ENCODE results near the gene RHOD.

- TF ChIP-seq ZFP30 (CRISPR knock-in tag; IDR thresholded peaks at IDR 0.05) = no peak
- TF ChIP-seq ZFP3 (CRISPR knock-in tag; IDR thresholded peaks at IDR 0.05) = no peak
- TF ChIP-seq TCF4 (CRISPR knock-in tag; IDR thresholded peaks at IDR 0.05; ENCODE audit: borderline replicate concordance) = no peak
- no peak for TF ChIP-seq ZNF70 (CRISPR knock-in tag; IDR thresholded peaks at IDR 0.05)
- no peak for TF ChIP-seq TOX (CRISPR knock-in tag; IDR thresholded peaks at IDR 0.05; ENCODE audit: borderline replicate concordance)
- no peak for TF ChIP-seq ARNTL (CRISPR knock-in tag; IDR thresholded peaks at IDR 0.05; ENCODE audit: borderline replicate concordance, low read depth)
- TF ChIP-seq PATZ1 (CRISPR knock-in tag; IDR thresholded peaks at IDR 0.05; ENCODE audit: borderline replicate concordance) = no peak
- no peak for TF ChIP-seq CSRNP3 (CRISPR knock-in tag; IDR thresholded peaks at IDR 0.05)
- no peak for TF ChIP-seq ZNF8 (CRISPR knock-in tag; IDR thresholded peaks at IDR 0.05)
- no peak for TF ChIP-seq GLIS3 (CRISPR knock-in tag; IDR thresholded peaks at IDR 0.05)
- no peak for TF ChIP-seq CREB5 (CRISPR knock-in tag; IDR thresholded peaks at IDR 0.05; ENCODE audit: low read depth)
- TF ChIP-seq SNAI2 (CRISPR knock-in tag; IDR thresholded peaks at IDR 0.05) = no peak
- no peak for TF ChIP-seq BACH2 (CRISPR knock-in tag; IDR thresholded peaks at IDR 0.05; ENCODE audit: borderline replicate concordance)
- no peak for TF ChIP-seq RARB (CRISPR knock-in tag; IDR thresholded peaks at IDR 0.05)
Observed at GRCh38 chr11:67023957-67024353, 32.7 kb upstream of the RHOD start.

Measured in SK-N-SH treated with all-trans-retinoic acid at 6 μM for 48 hours (cell line).